Mucosa of descending colon (tissue), 3 donors: ENCODE data around the gene KLF11. TPM values are rescaled to one million over a fixed set of nuclear protein-coding genes. Genes with fewer than 3 reads are reported as not detected.

Source experiments
- ATAC-seq: fragments of 200-7000 bp; cut with Tn5 transposase; one replicate; pipeline ENCODE4 v1.9.1; 2020; ENCODE audit warnings: mild to moderate bottlenecking, moderate library complexity
- DNase-seq, 3 donors: peaks; one replicate each; pipeline ENCODE4 v3.0.0-alpha.2; 2020
- H3K36me3 ChIP-seq: fragments of 200-600 bp; one replicate; pipeline ENCODE4 v1.8.0; 2021; ENCODE audit warnings: low read depth, mild to moderate bottlenecking
- H3K4me1 ChIP-seq: fragments of 200-600 bp; one replicate; pipeline ENCODE4 v1.8.0; 2021; ENCODE audit warnings: low read depth, mild to moderate bottlenecking
- H3K4me3 ChIP-seq: fragments of 200-600 bp; one replicate; pipeline ENCODE4 v1.8.0; 2021; ENCODE audit warnings: mild to moderate bottlenecking
- H3K9me3 ChIP-seq: fragments of 200-600 bp; one replicate; pipeline ENCODE4 v1.8.0; 2021; ENCODE audit warnings: mild to moderate bottlenecking
- intact Hi-C, 2 donors: fragments of 100-400 bp; cut with DNase I in 1 of 2; cut with micrococcal nuclease in 1 of 2; formaldehyde crosslinking; loops; one replicate each; pipeline versions ENCODE4 v1.11.0 to v1.11.1; 2022; cut with DNase I, micrococcal nuclease
- total RNA-seq, 3 donors: library from RNA; stranded (reverse); fragmentation: NEBNext Ultra II Directional in 2 of 3; extraction: Animal tissue kit (Norgen Biotek cat#: 25700) in 2 of 3; gene quantifications; one replicate each; pipeline versions ENCODE4 v1.2.1 to v1.2.4, GENCODE V29; 2021 to 2023
- TF ChIP-seq, protein P1 (sequence below): fragments of 200-600 bp; IDR thresholded peaks from one replicate; pipeline ENCODE4 v1.8.0; 2022; ENCODE audit warnings: antibody characterized with exemption, mild to moderate bottlenecking
- donor health status: DM: no; HTN: no; CAD: no; lungs with moderate emphysema.
- donor health status: DM: no; HTN: no; CAD: no.
- donor health status: DM: no; HTN: yes; CAD: no.

Gene KLF11
- total RNA-seq, 3 donors from 2014 or later = 5.9 to 34.7 (median 11.9) TPM

DNA sequence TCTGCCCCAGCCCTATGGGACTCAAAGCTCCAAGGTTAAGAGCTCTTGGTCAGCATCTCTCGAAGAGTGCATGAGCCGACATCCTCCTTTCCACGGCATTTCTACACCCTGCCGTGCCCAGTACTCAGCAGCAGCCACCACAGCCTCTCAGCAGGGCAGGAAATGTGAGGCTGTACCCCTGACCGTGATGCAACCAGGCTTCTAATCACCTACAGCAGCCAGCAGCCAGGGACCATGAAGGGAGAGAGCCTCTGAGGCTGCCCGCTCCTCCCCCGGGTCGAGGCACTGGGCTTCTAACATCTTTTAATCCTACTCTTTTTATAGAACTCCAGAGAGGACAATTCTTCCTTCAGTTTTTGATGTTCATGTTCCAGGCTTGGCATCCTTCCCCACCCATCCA is 30.4 kb downstream of the KLF11 start:
- peak in 1 of 3 donors; percentile 30 for DNase-seq
- Histone ChIP-seq H3K36me3 (no peaks in the 10 kb centered on the region), H3K9me3 (no peaks in the 10 kb centered on the region), H3K4me3 (no peak overlapping the region), H3K4me1 (no peaks in the 10 kb centered on the region)
- no peak for ATAC-seq
- intact Hi-C loops = loop anchor here in 1 of 2 donors (10.0 kb wide), 1 partner anchor 361 kb away; no protein-coding TSS in a partner anchor
- TF ChIP-seq, protein P1, sequence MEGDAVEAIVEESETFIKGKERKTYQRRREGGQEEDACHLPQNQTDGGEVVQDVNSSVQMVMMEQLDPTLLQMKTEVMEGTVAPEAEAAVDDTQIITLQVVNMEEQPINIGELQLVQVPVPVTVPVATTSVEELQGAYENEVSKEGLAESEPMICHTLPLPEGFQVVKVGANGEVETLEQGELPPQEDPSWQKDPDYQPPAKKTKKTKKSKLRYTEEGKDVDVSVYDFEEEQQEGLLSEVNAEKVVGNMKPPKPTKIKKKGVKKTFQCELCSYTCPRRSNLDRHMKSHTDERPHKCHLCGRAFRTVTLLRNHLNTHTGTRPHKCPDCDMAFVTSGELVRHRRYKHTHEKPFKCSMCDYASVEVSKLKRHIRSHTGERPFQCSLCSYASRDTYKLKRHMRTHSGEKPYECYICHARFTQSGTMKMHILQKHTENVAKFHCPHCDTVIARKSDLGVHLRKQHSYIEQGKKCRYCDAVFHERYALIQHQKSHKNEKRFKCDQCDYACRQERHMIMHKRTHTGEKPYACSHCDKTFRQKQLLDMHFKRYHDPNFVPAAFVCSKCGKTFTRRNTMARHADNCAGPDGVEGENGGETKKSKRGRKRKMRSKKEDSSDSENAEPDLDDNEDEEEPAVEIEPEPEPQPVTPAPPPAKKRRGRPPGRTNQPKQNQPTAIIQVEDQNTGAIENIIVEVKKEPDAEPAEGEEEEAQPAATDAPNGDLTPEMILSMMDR = no peak

DNA sequence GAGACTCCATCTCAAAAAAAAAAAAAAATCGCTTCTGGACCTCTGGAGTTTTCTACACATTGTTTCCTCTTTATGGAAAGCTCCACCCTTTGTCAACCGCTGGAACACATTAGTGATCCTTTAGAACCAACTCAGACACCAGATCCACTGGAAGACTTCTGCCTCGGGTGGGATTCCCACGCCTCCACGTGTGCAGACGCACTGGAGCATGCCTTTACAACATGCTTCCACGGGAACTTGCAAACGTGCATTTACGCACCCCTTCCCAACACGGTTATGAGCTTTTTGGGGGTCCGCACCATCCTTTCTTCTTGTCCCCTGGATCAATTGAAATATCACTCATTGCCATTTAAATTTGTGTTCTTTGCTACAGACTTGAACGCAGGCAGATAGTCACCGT is 31.8 kb downstream of the KLF11 start:
- DNase-seq (no peak), ATAC-seq (no peak)
- intact Hi-C loops = loop anchor here in 1 of 2 donors (10.0 kb wide), 1 partner anchor 360 kb away; no protein-coding TSS in a partner anchor
- Histone ChIP-seq H3K9me3 (no peaks in the 10 kb centered on the region), H3K4me1 (peaks cover 7% of the 10 kb centered on the region), H3K4me3 (no peak overlapping the region), H3K36me3 (no peaks in the 10 kb centered on the region)
- TF ChIP-seq, protein P1 = no peak

DNA sequence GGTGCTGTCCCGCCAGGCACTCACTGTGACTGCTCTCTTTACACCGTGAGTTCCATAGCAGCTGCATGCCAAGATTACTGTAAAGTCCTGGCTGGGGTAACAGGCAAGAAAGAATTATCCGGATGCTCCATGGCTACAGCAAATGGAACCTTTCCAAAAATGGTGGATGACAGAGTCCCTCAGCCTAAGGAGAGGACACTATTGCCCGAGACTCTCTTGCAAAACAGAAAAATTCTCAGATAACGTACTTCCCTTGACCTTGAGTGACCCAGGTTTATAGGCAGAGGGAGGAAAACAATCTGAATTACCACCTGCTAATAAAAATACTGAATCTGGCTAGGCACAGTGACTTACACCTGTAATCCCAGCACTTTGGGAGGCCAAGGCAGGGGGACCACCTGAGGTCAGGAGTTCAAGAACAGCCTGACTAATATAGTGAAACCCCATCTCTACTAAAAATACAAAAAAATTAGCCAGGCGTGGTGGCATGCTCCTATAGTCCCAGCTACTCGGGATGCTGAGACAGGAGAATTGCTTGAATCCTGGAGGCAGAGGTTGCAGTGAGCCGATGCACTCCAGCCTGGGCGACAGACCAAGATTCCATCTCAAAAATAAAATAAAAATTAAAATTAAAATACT is 32.3 kb downstream of the KLF11 start:
- no peak for DNase-seq
- TF ChIP-seq, protein P1 = no peak
- no peaks in the 10 kb centered on the region for H3K9me3 ChIP-seq
- intact Hi-C loops = loop anchor here in 1 of 2 donors (10.0 kb wide), 1 partner anchor 359 kb away; no protein-coding TSS in a partner anchor
- peaks cover 13% of the 10 kb centered on the region for H3K4me1 ChIP-seq
- no peak for ATAC-seq
- H3K36me3 ChIP-seq = no peaks in the 10 kb centered on the region
- no peak overlapping the region for H3K4me3 ChIP-seq

DNA sequence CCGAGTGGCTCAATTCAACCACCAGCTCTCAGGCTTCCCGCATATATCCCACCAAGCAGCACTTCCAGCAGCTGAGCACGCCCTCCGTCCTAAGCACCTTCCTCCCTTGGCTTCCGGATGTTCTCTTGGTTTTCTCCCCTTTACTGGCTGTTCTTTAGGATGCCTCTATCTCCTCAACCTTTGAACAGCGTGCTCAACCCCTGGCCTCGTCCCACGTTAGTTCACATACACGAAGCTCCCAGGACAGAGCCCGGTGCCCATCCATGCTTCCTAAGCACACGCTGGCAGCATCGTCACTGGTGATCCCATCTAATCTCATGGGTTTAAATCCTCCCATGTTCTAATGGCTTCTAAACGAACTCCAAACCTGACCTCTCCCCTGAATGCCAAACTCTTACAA is 33.2 kb downstream of the KLF11 start:
- DNase-seq = no peak
- intact Hi-C loops = loop anchor here in 1 of 2 donors (10.0 kb wide), 1 partner anchor 358 kb away; no protein-coding TSS in a partner anchor
- H3K36me3 ChIP-seq = no peaks in the 10 kb centered on the region
- no peaks in the 10 kb centered on the region for H3K9me3 ChIP-seq
- H3K4me1 ChIP-seq = peaks cover 16% of the 10 kb centered on the region
- no peak overlapping the region for H3K4me3 ChIP-seq
- TF ChIP-seq, protein P1 = no peak
- no peak for ATAC-seq

DNA sequence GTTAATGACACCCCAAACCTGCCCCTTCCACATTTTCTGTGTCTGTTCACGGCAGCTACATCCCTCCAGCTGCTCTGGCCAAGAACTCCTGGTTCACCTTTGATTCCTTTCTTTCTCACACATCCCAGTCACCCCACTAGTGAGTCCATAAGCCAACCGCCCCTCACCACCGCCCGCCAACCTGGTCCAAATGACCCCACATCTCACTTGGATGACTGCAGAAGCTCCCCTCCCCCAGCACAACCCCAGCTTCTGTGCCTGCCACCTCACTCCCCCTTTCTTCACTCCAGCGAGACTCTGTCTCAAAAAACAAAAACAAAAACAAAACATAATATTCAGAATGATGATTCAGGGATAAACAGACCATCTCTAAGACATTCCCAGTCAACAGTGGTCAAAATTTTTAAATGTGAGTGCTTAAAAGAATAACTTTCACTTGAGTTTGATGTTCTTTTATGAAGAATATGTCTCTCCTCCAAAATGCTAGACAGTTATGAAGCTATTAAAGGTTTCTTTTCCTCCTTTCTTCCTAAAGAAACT is 33.7 kb downstream of the KLF11 start:
- no peak for ATAC-seq
- intact Hi-C loops = loop anchor here in 1 of 2 donors (10.0 kb wide), 1 partner anchor 358 kb away; no protein-coding TSS in a partner anchor

More for the DNA sequence above, 33.7 kb downstream of the KLF11 start:
- TF ChIP-seq, protein P1 = no peak
- no peak overlapping the region for H3K4me3 ChIP-seq
- DNase-seq = no peak
- no peaks in the 10 kb centered on the region for H3K36me3 ChIP-seq
- H3K9me3 ChIP-seq = no peaks in the 10 kb centered on the region
- H3K4me1 ChIP-seq = peaks cover 16% of the 10 kb centered on the region
